K562 (cell line): ENCODE data around the gene KCNJ2. TPM values are rescaled to one million over a fixed set of nuclear protein-coding genes. Genes with fewer than 3 reads are reported as not detected.

Experiments
- ATAC-seq: fragments of 200-7000 bp; cut with Tn5 transposase; 3 replicates; pipeline ENCODE4 v1.9.1; 2020; ENCODE audit warnings: moderate library complexity
- BruUV-seq: library from RNA; stranded (reverse); fragments of 400-500 nt; replicated peaks from 2 replicates; lab custom pipeline; 2021; lab: Mats Ljungman, UMichigan
- CTCF ChIA-PET: fragments of 300-600 bp; formaldehyde crosslinking; extraction: SDS; loops from one replicate; lab custom pipeline; 2021; ENCODE audit warnings: low intra/inter-chr PET ratio; lab: Yijun Ruan, JAX
- POLR2A ChIA-PET: fragments of 300-600, 350-650 bp; sonication (Branson Sonifier 250); formaldehyde crosslinking; extraction: SDS; loops from one replicate; lab custom pipeline; 2021; ENCODE audit warnings: antibody characterized with exemption, inconsistent platforms; lab: Yijun Ruan, JAX
- DNase-seq, 4 experiments: peaks; one replicate each; pipeline versions ENCODE4 v3.0.0 to v3.0.0-alpha.2; 2011 to 2018; ENCODE audit warnings: low spot score in 3 of 4, mixed read lengths in 3 of 4; ENCODE audit errors: extremely low read depth in 1 of 4
- FAIRE-seq: peaks from 2 replicates; lab custom pipeline; 2011; peaks lifted over from hg19 to GRCh38; lab: Jason Lieb, UNC
- H2AFZ ChIP-seq: 2 replicates; pipeline ENCODE4 v1.6.0; 2011; ENCODE audit warnings: low read depth, low read length, control low read depth, inconsistent platforms
- H3K27ac ChIP-seq: fragments of 200-600 bp; 3 replicates; pipeline ENCODE4 v1.8.0; 2011; ENCODE audit warnings: low read depth, mild to moderate bottlenecking, control low read depth, inconsistent platforms, low read length, moderate library complexity, mixed read lengths; ENCODE audit errors: extremely low read depth
- H3K27me3 ChIP-seq, 2 experiments: fragments of 300-600 bp in 1 of 2; 2 replicates in 1 of 2; 3 replicates in 1 of 2; pipeline versions ENCODE4 v1.6.0 to v1.8.0; 2011; ENCODE audit warnings: inconsistent platforms in 2 of 2, low read length in 2 of 2, mild to moderate bottlenecking in 1 of 2, mixed read lengths in 1 of 2, moderate library complexity in 1 of 2; ENCODE audit not compliant: control insufficient read depth in 2 of 2, insufficient read depth in 2 of 2
- H3K36me3 ChIP-seq: fragments of 300-600 bp; 3 replicates; pipeline ENCODE4 v1.8.0; 2011; ENCODE audit warnings: mild to moderate bottlenecking, low read length, inconsistent platforms; ENCODE audit not compliant: control insufficient read depth, insufficient read depth
- H3K4me1 ChIP-seq, 2 experiments: fragments of 200-600 bp in 1 of 2; replicated peaks in 1 of 2; 2 replicates in 1 of 2; 3 replicates in 1 of 2; pipeline versions ENCODE4 v1.5.1 to v1.8.0; 2011; ENCODE audit warnings: inconsistent platforms in 2 of 2, low read length in 2 of 2, mild to moderate bottlenecking in 1 of 2, mixed read lengths in 1 of 2, moderate library complexity in 1 of 2; ENCODE audit not compliant: control insufficient read depth in 2 of 2, insufficient read depth in 2 of 2
- H3K4me2 ChIP-seq: 2 replicates; pipeline ENCODE4 v1.6.1; 2011; ENCODE audit warnings: low read length, control low read depth, inconsistent platforms, mixed read lengths; ENCODE audit not compliant: insufficient read depth
- H3K4me3 ChIP-seq: fragments of 200-600 bp; sonication (generic), shearing (Covaris generic); 2 replicates; pipeline ENCODE4 v1.5.1; 2016; ENCODE audit warnings: control low read depth, inconsistent platforms
- H3K79me2 ChIP-seq: fragments of 200-600 bp; 3 replicates; pipeline ENCODE4 v1.8.0; 2011; ENCODE audit warnings: low read length, inconsistent platforms; ENCODE audit not compliant: control insufficient read depth, insufficient read depth
- H3K9ac ChIP-seq, 2 experiments: 2 replicates each; pipeline versions ENCODE4 v1.6.0 to v1.6.1; 2011; ENCODE audit warnings: low read depth in 2 of 2, low read length in 2 of 2, control low read depth in 1 of 2, inconsistent platforms in 1 of 2, mild to moderate bottlenecking in 1 of 2, mixed read lengths in 1 of 2; ENCODE audit not compliant: insufficient read depth in 1 of 2
- H3K9me1 ChIP-seq: one replicate; pipeline ENCODE4 v1.6.0; 2011; ENCODE audit warnings: inconsistent platforms, mild to moderate bottlenecking, low read length, moderate library complexity; ENCODE audit not compliant: control insufficient read depth, insufficient read depth
- H3K9me3 ChIP-seq: replicated peaks from 2 replicates; pipeline ENCODE4 v1.5.1; 2011; ENCODE audit warnings: low read depth, low read length, inconsistent platforms; ENCODE audit not compliant: control insufficient read depth, insufficient read depth
- H4K20me1 ChIP-seq: replicated peaks from 2 replicates; pipeline ENCODE4 v1.6.1; 2011; ENCODE audit warnings: low read length, inconsistent platforms, mixed read lengths; ENCODE audit not compliant: control insufficient read depth, insufficient read depth
- BRF2 ChIP-seq: IDR thresholded peaks from 3 replicates; pipeline ENCODE4 v1.6.1; 2011; ENCODE audit warnings: borderline replicate concordance, mild to moderate bottlenecking; ENCODE audit not compliant: insufficient read length, insufficient read depth
- GATA2 ChIP-seq: sonication (generic); formaldehyde crosslinking; IDR thresholded peaks from 2 replicates; pipeline ENCODE4 v1.4.0; 2020; ENCODE audit warnings: mild to moderate bottlenecking, missing genetic modification reagents
- GMEB1 ChIP-seq: fragments of 250-450 bp; sonication (Bioruptor Pico); IDR thresholded peaks from 2 replicates; pipeline ENCODE4 v1.4.0; 2020; ENCODE audit warnings: mild to moderate bottlenecking
- KLF13 ChIP-seq: fragments of 450-650 bp; IDR thresholded peaks from 2 replicates; pipeline ENCODE4 v1.6.1; 2016; ENCODE audit warnings: missing genetic modification characterization, low read depth, mild to moderate bottlenecking, missing compliant biosample characterization, moderate library complexity, borderline replicate concordance
- L3MBTL2 ChIP-seq: fragments of 450-650 bp; IDR thresholded peaks from 2 replicates; pipeline ENCODE4 v1.6.1; 2016; ENCODE audit warnings: mild to moderate bottlenecking, moderate library complexity
- MYNN ChIP-seq, 2 experiments: sonication (generic); formaldehyde crosslinking in 1 of 2; IDR thresholded peaks; 2 replicates each; pipeline versions ENCODE4 v1.5.0 to v1.6.1; 2016 to 2020; ENCODE audit warnings: antibody characterized with exemption in 1 of 2, missing genetic modification reagents in 1 of 2
- PTTG1 ChIP-seq: fragments of 450-650 bp; IDR thresholded peaks from 2 replicates; pipeline ENCODE4 v1.6.1; 2016; ENCODE audit warnings: low read depth, mild to moderate bottlenecking, missing genetic modification characterization, missing compliant biosample characterization
- TCF7L2 ChIP-seq: fragments of 150-350 bp; IDR thresholded peaks from 2 replicates; pipeline ENCODE4 v1.6.1; 2016; ENCODE audit warnings: low read depth, mild to moderate bottlenecking, low read length, moderate library complexity
- TFE3 ChIP-seq: fragments of 450-650 bp; formaldehyde crosslinking; IDR thresholded peaks from 2 replicates; pipeline ENCODE4 v1.4.0; 2020; ENCODE audit warnings: mild to moderate bottlenecking, mixed read lengths
- ZKSCAN1 ChIP-seq: fragments of 150-350 bp; IDR thresholded peaks from 2 replicates; pipeline ENCODE4 v1.6.1; 2016; ENCODE audit warnings: low read depth, low read length
- ZKSCAN3 ChIP-seq: fragments of 250-450 bp; sonication (Bioruptor Pico); IDR thresholded peaks from 2 replicates; pipeline ENCODE4 v1.4.0; 2020
- ZNF263 ChIP-seq: sonication (generic); formaldehyde crosslinking; IDR thresholded peaks from 2 replicates; pipeline ENCODE4 v1.8.0; 2022; ENCODE audit warnings: mild to moderate bottlenecking, missing genetic modification reagents, borderline replicate concordance
- ZNF511 ChIP-seq: sonication (generic); formaldehyde crosslinking; IDR thresholded peaks from 2 replicates; pipeline ENCODE4 v1.8.0; 2022; ENCODE audit warnings: mild to moderate bottlenecking, missing genetic modification reagents
- WGBS: fragments of 100-300 bp; shearing (Covaris generic); methylation state at CpG from one replicate; pipeline ENCODE4 v1.1.6; 2016; ENCODE audit warnings: low coverage, mixed read lengths; ENCODE audit not compliant: insufficient coverage; ENCODE audit errors: missing lambda C conversion rate; 5-methylcytosine and 5-hydroxymethylcytosine counted together
- in situ Hi-C: fragments of 300-500 bp; cut with MboI; formaldehyde crosslinking; loops from 4 replicates; pipeline ENCODE4 v1.15.0; 2018; ENCODE audit warnings: inconsistent platforms, mixed read lengths
- intact Hi-C: fragments of 100-400 bp; cut with micrococcal nuclease; formaldehyde crosslinking; loops from 2 replicates; pipeline ENCODE4 v1.14.2; 2022
- polyA plus RNA-seq, 8 experiments: library from polyadenylated mRNA; depleted of rRNA in 4 of 8; stranded (reverse) in 5 of 8; unstranded in 3 of 8; fragments of >200 nt; fragmentation: Nextera tagmentation in 2 of 8; fragmentation: Illumina TruSeq in 1 of 8; extraction: Ambion mirVana in 2 of 8; extraction: Trizol in 1 of 8; gene quantifications; 2 replicates each; pipeline versions ENCODE4 v1.2.1 to v1.2.3, GENCODE V29; 2011 to 2014; ENCODE audit warnings: inconsistent platforms in 1 of 8, missing spikeins in 1 of 8
- total RNA-seq, 7 experiments: library from RNA; depleted of rRNA in 6 of 7; stranded (reverse); fragments of >200 nt in 6 of 7; fragmentation: Illumina TruSeq in 2 of 7; extraction: Trizol in 2 of 7; gene quantifications; 2 replicates each; pipeline versions ENCODE4 v1.2.1 to v1.2.3, GENCODE V29; 2011 to 2021; ENCODE audit warnings: low replicate concordance in 1 of 7
- TF ChIP-seq, protein P1 (sequence below), 2 experiments: fragments of 200-800 bp in 1 of 2; sonication (Bioruptor generic) in 1 of 2; sonication (generic) in 1 of 2; formaldehyde crosslinking in 1 of 2; IDR thresholded peaks in 1 of 2; conservative IDR thresholded peaks in 1 of 2; 2 replicates each; pipeline versions ENCODE4 v1.5.0 to v1.6.1; 2016 to 2020; ENCODE audit warnings: missing compliant biosample characterization in 1 of 2, missing genetic modification characterization in 1 of 2, missing genetic modification reagents in 1 of 2

KCNJ2 gene
- total and polyA plus RNA-seq, 9 of the 15 experiments (the other 6 are each of a cell fraction or from before 2014, with no cell fraction given) = not detected

GRCh38 chr17:70165383-70165782 is 3.9 kb upstream of the KCNJ2 start (continued):
- TF ChIP-seq GATA2 (CRISPR knock-in tag) = no peak
- TF ChIP-seq TCF7L2 = no peak
- TF ChIP-seq, protein P1, sequence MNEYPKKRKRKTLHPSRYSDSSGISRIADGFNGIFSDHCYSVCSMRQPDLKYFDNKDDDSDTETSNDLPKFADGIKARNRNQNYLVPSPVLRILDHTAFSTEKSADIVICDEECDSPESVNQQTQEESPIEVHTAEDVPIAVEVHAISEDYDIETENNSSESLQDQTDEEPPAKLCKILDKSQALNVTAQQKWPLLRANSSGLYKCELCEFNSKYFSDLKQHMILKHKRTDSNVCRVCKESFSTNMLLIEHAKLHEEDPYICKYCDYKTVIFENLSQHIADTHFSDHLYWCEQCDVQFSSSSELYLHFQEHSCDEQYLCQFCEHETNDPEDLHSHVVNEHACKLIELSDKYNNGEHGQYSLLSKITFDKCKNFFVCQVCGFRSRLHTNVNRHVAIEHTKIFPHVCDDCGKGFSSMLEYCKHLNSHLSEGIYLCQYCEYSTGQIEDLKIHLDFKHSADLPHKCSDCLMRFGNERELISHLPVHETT (CRISPR knock-in tag; conservative IDR thresholded peaks at IDR 0.05 in 1 of 2, IDR thresholded peaks at IDR 0.05 in 1 of 2) = no peak
- no peak for TF ChIP-seq ZKSCAN1

DNA sequence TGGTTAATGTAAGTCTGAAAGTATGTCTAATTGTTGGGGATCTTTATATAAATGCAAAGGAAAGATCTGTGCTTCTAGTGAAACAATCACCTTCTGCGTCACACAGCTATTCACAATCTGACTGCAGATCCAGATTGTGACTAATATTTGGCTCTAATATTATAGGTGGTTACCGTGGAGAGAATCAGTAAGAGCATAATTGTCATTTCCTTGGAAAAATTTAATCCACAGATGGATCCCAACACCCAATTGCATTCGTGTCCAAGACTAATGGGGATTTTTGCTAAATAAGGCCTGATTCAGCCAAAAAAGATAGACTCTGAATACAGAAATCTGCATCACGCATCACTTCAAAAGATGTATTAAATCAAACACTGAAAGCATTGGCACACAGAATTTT is 2.7 kb upstream of the KCNJ2 start:
- H3K4me1 ChIP-seq = peaks cover 0 to 15% of the 10 kb centered on the region in 2 experiments; a peak in 3 of 5 replicates
- no peak overlapping the region for H3K27ac ChIP-seq
- ATAC-seq = no peak
- H3K9me3 ChIP-seq = no peaks in the 10 kb centered on the region
- intact Hi-C loops = loop anchor here (10.0 kb wide), 2 partner anchors 352 to 562 kb away; no protein-coding TSS in a partner anchor
- no peak for FAIRE-seq
- H3K27me3 ChIP-seq = peaks cover 0 to 2% of the 10 kb centered on the region in 2 experiments; a peak in 2 of 5 replicates
- CTCF ChIA-PET = no interaction called here
- H3K4me2 ChIP-seq = no peak overlapping the region
- BruUV-seq = no TSS peak
- H3K4me3 ChIP-seq = no peak overlapping the region
- no peak for DNase-seq
- H4K20me1 ChIP-seq = no peaks in the 10 kb centered on the region
- in situ Hi-C loops = no loop called here
- POLR2A ChIA-PET = no interaction called here
- H3K36me3 ChIP-seq = no peaks in the 10 kb centered on the region
- 5% methylated on average over 4 of the region's 4 CpGs for WGBS
- H3K9ac ChIP-seq = no peak overlapping the region
- no peak overlapping the region for H2AFZ ChIP-seq
- H3K9me1 ChIP-seq = no peaks in the 10 kb centered on the region
- no peaks in the 10 kb centered on the region for H3K79me2 ChIP-seq
- TF ChIP-seq KLF13 (no peak), L3MBTL2 (no peak), TFE3 (CRISPR knock-in tag) (no peak), BRF2 (no peak), MYNN (IDR thresholded peaks at IDR 0.05) (no peak), MYNN (CRISPR knock-in tag; IDR thresholded peaks at IDR 0.05) (no peak), GMEB1 (CRISPR knock-in tag) (no peak), ZNF511 (CRISPR knock-in tag) (no peak), PTTG1 (tag) (no peak), ZNF263 (no peak), ZKSCAN3 (CRISPR knock-in tag) (no peak)
